Measurements from ENCODE around the gene MRPL36. TPM values are rescaled to one million over a fixed set of nuclear protein-coding genes. Genes with fewer than 3 reads are reported as not detected.

MRPL36 gene
- total RNA-seq, 1 experiment from 2014 or later = 102 TPM

GRCh38 chr5:1815071-1815786, 15.6 kb upstream of the MRPL36 start:
- no peak overlapping the region for H3K4me3 ChIP-seq (ENCODE audit: low read depth, low read length, poor library complexity, severe bottlenecking)
- CTCF ChIA-PET = no interaction called here
- POLR2A ChIA-PET (ENCODE audit: low non-redundant PET) = no interaction called here
- no peaks in the 10 kb centered on the region for H3K27me3 ChIP-seq (replicated peaks; ENCODE audit: insufficient read depth, low read depth, low read length, poor library complexity)
- intact Hi-C loops (cut with micrococcal nuclease; ENCODE audit: unreplicated experiment) = no loop called here
- H3K27ac ChIP-seq (ENCODE audit: low read depth, low read length, poor library complexity, severe bottlenecking) = no peak overlapping the region
- no peak for DNase-seq (ENCODE audit: low spot score)
- peaks cover 58% of the 10 kb centered on the region for H3K36me3 ChIP-seq (ENCODE audit: insufficient read depth, low read length, poor library complexity, severe bottlenecking)
- no peaks in the 10 kb centered on the region for H3K4me1 ChIP-seq (ENCODE audit: insufficient read depth, low read length, poor library complexity, severe bottlenecking)
- no peaks in the 10 kb centered on the region for H3K9me3 ChIP-seq (ENCODE audit: low read depth, low read length, poor library complexity, severe bottlenecking)
- no peak for TF ChIP-seq CTCF (conservative IDR thresholded peaks at IDR 0.05; ENCODE audit: low read depth, low read length)
- no peak for TF ChIP-seq EZH2 (IDR thresholded peaks at IDR 0.05; ENCODE audit: borderline replicate concordance, low read depth, low read length, poor library complexity, severe bottlenecking)
- no TSS peak for BruUV-seq (replicated peaks)

- intact Hi-C loops (cut with micrococcal nuclease; ENCODE audit: unreplicated experiment) = no loop called here
- no peak for TF ChIP-seq CTCF (conservative IDR thresholded peaks at IDR 0.05; ENCODE audit: low read depth, low read length)
- no peak for TF ChIP-seq EZH2 (IDR thresholded peaks at IDR 0.05; ENCODE audit: borderline replicate concordance, low read depth, low read length, poor library complexity, severe bottlenecking)
- no peaks in the 10 kb centered on the region for H3K27me3 ChIP-seq (replicated peaks; ENCODE audit: insufficient read depth, low read depth, low read length, poor library complexity)
- no peak overlapping the region for H3K27ac ChIP-seq (ENCODE audit: low read depth, low read length, poor library complexity, severe bottlenecking)
- no peak for DNase-seq (ENCODE audit: low spot score)
- POLR2A ChIA-PET (ENCODE audit: low non-redundant PET) = no interaction called here
- CTCF ChIA-PET = no interaction called here
- H3K4me3 ChIP-seq (ENCODE audit: low read depth, low read length, poor library complexity, severe bottlenecking) = no peak overlapping the region
- H3K9me3 ChIP-seq (ENCODE audit: low read depth, low read length, poor library complexity, severe bottlenecking) = no peaks in the 10 kb centered on the region
- no TSS peak for BruUV-seq (replicated peaks)
- no peaks in the 10 kb centered on the region for H3K4me1 ChIP-seq (ENCODE audit: insufficient read depth, low read length, poor library complexity, severe bottlenecking)
- peaks cover 66% of the 10 kb centered on the region for H3K36me3 ChIP-seq (ENCODE audit: insufficient read depth, low read length, poor library complexity, severe bottlenecking)
Measured at GRCh38 chr5:1814183-1815020, 14.8 kb upstream of the MRPL36 start.

GRCh38 chr5:1810581-1811101, 11.0 kb upstream of the MRPL36 start:
- H3K9me3 ChIP-seq (ENCODE audit: low read depth, low read length, poor library complexity, severe bottlenecking) = no peaks in the 10 kb centered on the region
- no peak overlapping the region for H3K4me3 ChIP-seq (ENCODE audit: low read depth, low read length, poor library complexity, severe bottlenecking)
- no peak for DNase-seq (ENCODE audit: low spot score)
- no TSS peak for BruUV-seq (replicated peaks)
- no peak for TF ChIP-seq EZH2 (IDR thresholded peaks at IDR 0.05; ENCODE audit: borderline replicate concordance, low read depth, low read length, poor library complexity, severe bottlenecking)
- no peak for TF ChIP-seq CTCF (conservative IDR thresholded peaks at IDR 0.05; ENCODE audit: low read depth, low read length)
- ChIA-PET POLR2A (ENCODE audit: low non-redundant PET) (no interaction called here), CTCF (no interaction called here)
- no peaks in the 10 kb centered on the region for H3K27me3 ChIP-seq (replicated peaks; ENCODE audit: insufficient read depth, low read depth, low read length, poor library complexity)
- H3K27ac ChIP-seq (ENCODE audit: low read depth, low read length, poor library complexity, severe bottlenecking) = no peak overlapping the region
- no peaks in the 10 kb centered on the region for H3K4me1 ChIP-seq (ENCODE audit: insufficient read depth, low read length, poor library complexity, severe bottlenecking)
- H3K36me3 ChIP-seq (ENCODE audit: insufficient read depth, low read length, poor library complexity, severe bottlenecking) = peaks cover 84% of the 10 kb centered on the region
- intact Hi-C loops (cut with micrococcal nuclease; ENCODE audit: unreplicated experiment) = no loop called here

Data from A673 (cell line).